Pancreas (tissue), 8 donors: Measurements from ENCODE around the gene MPEG1. TPM values are rescaled to one million over a fixed set of nuclear protein-coding genes. Genes with fewer than 3 reads are reported as not detected.

ENCODE experiments used
- polyA plus RNA-seq, 2 donors: library from polyadenylated mRNA; stranded (reverse); fragments of 200-250 nt; gene quantifications; one replicate each; pipeline ENCODE4 v1.2.3, GENCODE V29; 2013
- total RNA-seq, 6 donors: library from RNA; stranded (reverse); fragmentation: NEBNext Ultra II Directional in 4 of 6; extraction: Animal tissue kit (Norgen Biotek cat#: 25700) in 4 of 6; gene quantifications; one replicate each; pipeline versions ENCODE4 v1.2.1 to v1.2.4, GENCODE V29; 2021 to 2023
- donor health status: healthy with polysubstance abuse.
- donor health status: DM: no; HTN: no; CAD: no; lungs with moderate emphysema.
- donor health status: DM: no; HTN: no; CAD: no.
- donor health status: Bipolar disorder and iron deficiency.
- donor health status: DM: yes; HTN: yes; CAD: no.
- donor health status: DM: no; HTN: no; CAD: no.
- donor health status: DM: no; HTN: no; CAD: no.
- donor health status: DM: yes; HTN: yes; CAD: no.

MPEG1 gene
- total and polyA plus RNA-seq, 8 donors, result 0.51 to 7.1 (median 1.2) TPM

Other genes with a start within 250 kb of the MPEG1 start
- not detected for gene GLYATL1B, start 126.6 kb downstream of the MPEG1 start, total RNA-seq
- gene GLYATL1B, start 126.6 kb downstream of the MPEG1 start, polyA plus RNA-seq, result not detected
- gene FAM111B, start 105.7 kb downstream of the MPEG1 start, total RNA-seq, result under 1 TPM in 5 of 6 donors, not detected in 1; 0.12 to 0.73 (median 0.20) TPM
- under 1 TPM; 0.05 to 0.15 TPM for gene FAM111B, start 105.7 kb downstream of the MPEG1 start, polyA plus RNA-seq
- 10 to 100 TPM in 2 of 6 donors, 1 to 10 TPM in 4; 3.9 to 25.1 (median 8.1) TPM for gene FAM111A, start 70.1 kb downstream of the MPEG1 start, total RNA-seq
- 10 to 100 TPM; 19.7 to 25.1 TPM for gene FAM111A, start 70.1 kb downstream of the MPEG1 start, polyA plus RNA-seq
- 10 to 100 TPM in 2 of 6 donors, 1 to 10 TPM in 4; 5.9 to 16.3 (median 8.3) TPM for gene DTX4, start 40.8 kb downstream of the MPEG1 start, total RNA-seq
- 10 to 100 TPM in 1 of 2 donors, 1 to 10 TPM in 1; 9.0 to 12.3 TPM for gene DTX4, start 40.8 kb downstream of the MPEG1 start, polyA plus RNA-seq
- not detected for gene OR5AN1, start 146.0 kb upstream of the MPEG1 start, total RNA-seq
- gene OR5AN1, start 146.0 kb upstream of the MPEG1 start, polyA plus RNA-seq, result not detected
- gene OR5A2, start 213.5 kb upstream of the MPEG1 start, total RNA-seq, result not detected
- under 1 TPM in 1 of 2 donors, not detected in 1; under 0.01 TPM for gene OR5A2, start 213.5 kb upstream of the MPEG1 start, polyA plus RNA-seq
- not detected for gene OR5A1, start 223.5 kb upstream of the MPEG1 start, total RNA-seq
- not detected for gene OR5A1, start 223.5 kb upstream of the MPEG1 start, polyA plus RNA-seq
- not detected for gene OR4D6, start 244.0 kb upstream of the MPEG1 start, total RNA-seq
- gene OR4D6, start 244.0 kb upstream of the MPEG1 start, polyA plus RNA-seq, result not detected